GM12875 (cell line): ENCODE data around the gene PRPF31.
A peak's percentile ranks its signal among the peaks of the same experiment; 100 is the strongest.
"Not testable (repeated sequence)": the region's sequence is repeated elsewhere in the genome, so short reads cannot be mapped to it uniquely, and the experiment has no call there.

Source experiments
- H3K4me3 ChIP-seq: one replicate; pipeline ENCODE4 v1.5.1; 2011; ENCODE audit warnings: low read depth, low read length, control low read depth
- CTCF ChIP-seq: IDR thresholded peaks from 2 replicates; pipeline ENCODE4 v1.5.1; 2011; ENCODE audit warnings: low read depth, mild to moderate bottlenecking, control low read depth, inconsistent platforms, low read length, moderate library complexity, borderline replicate concordance; ENCODE audit not compliant: insufficient read depth

Gene PRPF31

GRCh38 chr19:54168174-54168917 lies 52.8 kb downstream of the PRPF31 start:
- no peak overlapping the region for H3K4me3 ChIP-seq
- TF ChIP-seq CTCF, result peak; percentile 93

GRCh38 chr19:54169149-54169740 lies 53.7 kb downstream of the PRPF31 start:
- no peak for TF ChIP-seq CTCF

GRCh38 chr19:54171736-54172431 lies 56.3 kb downstream of the PRPF31 start:
- not testable (repeated sequence) for H3K4me3 ChIP-seq

More at GRCh38 chr19:54169149-54169740, 53.7 kb downstream of the PRPF31 start:
- H3K4me3 ChIP-seq, result no peak overlapping the region

GRCh38 chr19:54172471-54173358 lies 57.2 kb downstream of the PRPF31 start, which contains the start of gene TMC4:
Gene TMC4 (minus strand): TSS chr19:54173160. CDS start chr19:54173117, 43 bp downstream.
- 0 out of 2 replicates have a peak, but pooled peaks have one; percentile 8 for TF ChIP-seq CTCF
- no peak within 1 kb of the TSS for H3K4me3 ChIP-seq

- no peak for TF ChIP-seq CTCF
- no peak overlapping the region for H3K4me3 ChIP-seq
Observed at GRCh38 chr19:54173359-54173699, 57.8 kb downstream of the PRPF31 start.

- TF ChIP-seq CTCF, result no peak
Observed at GRCh38 chr19:54173951-54174834, 58.6 kb downstream of the PRPF31 start.

More at GRCh38 chr19:54173951-54174834, 58.6 kb downstream of the PRPF31 start:
- H3K4me3 ChIP-seq, result no peak overlapping the region
